ENCODE data around the gene FGD2.

DNA sequence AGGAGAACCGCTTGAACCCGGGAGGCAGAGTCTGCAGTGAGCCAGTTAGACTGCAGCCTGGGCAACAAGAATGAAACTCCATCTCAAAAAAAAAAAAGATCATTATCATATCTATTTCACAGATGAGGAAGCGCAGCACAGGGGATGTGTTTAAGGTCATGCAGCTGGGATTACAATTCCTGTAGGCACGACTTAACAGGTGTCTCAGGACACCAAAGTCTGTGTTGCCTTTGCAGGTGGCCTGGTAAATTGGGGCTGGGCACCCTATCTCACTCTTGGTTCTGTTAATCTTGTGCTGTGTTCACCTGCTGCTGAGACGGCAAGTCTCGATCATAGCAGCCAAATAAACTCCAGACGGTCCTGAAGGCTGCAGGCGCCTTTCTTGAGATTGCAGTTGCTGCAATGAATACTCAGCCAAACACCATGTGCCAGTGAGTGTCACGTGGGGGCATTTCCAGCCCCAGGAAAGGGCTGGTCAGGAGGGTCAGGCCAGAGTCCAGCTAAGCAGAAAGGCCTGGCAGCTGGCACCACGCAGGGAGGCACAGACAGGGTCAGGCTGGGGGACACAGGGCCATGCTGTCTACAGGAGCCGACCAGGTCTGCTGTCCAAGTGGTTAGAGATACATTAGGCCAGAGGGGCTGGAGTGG, 55.8 kb downstream of the FGD2 start:
- TF ChIP-seq CTCF (tag by site-specific recombination; IDR thresholded peaks at IDR 0.05): no peak
- TF ChIP-seq SP3 (tag by site-specific recombination; IDR thresholded peaks at IDR 0.05): no peak
- no peak for TF ChIP-seq SETDB1 (IDR thresholded peaks at IDR 0.05; ENCODE audit: insufficient read length, low read length)
- TF ChIP-seq ZSCAN4 (tag by site-specific recombination; IDR thresholded peaks at IDR 0.05): no peak

All from HEK293 (cell line).